Body of pancreas (tissue), 4 donors: Measurements from ENCODE around the gene FBLN5. TPM values are rescaled to one million over a fixed set of nuclear protein-coding genes. Genes with fewer than 3 reads are reported as not detected.

ENCODE experiments used
- ATAC-seq: fragments of 150-250 bp; one replicate; pipeline ENCODE4 v1.9.1; 2016
- DNase-seq, 4 donors: peaks; one replicate each; pipeline ENCODE4 v3.0.0-alpha.2; 2019
- H3K27ac ChIP-seq, 4 donors: fragments of 200-600 bp; sonication (generic); 1 replicate in 3 of 4; 2 replicates in 1 of 4; pipeline versions ENCODE4 v1.5.1 to v1.6.1; 2016 to 2019; ENCODE audit warnings: mild to moderate bottlenecking in 1 of 4, mixed read lengths in 1 of 4, moderate library complexity in 1 of 4
- H3K27me3 ChIP-seq, 2 donors: fragments of 200-600 bp; sonication (generic); one replicate each; pipeline ENCODE4 v1.6.0; 2016; ENCODE audit warnings: mild to moderate bottlenecking in 1 of 2
- H3K36me3 ChIP-seq, 2 donors: fragments of 200-600 bp; sonication (generic); replicated peaks in 1 of 2; 2 replicates each; pipeline ENCODE4 v1.5.1; 2016; ENCODE audit warnings: low read depth in 2 of 2; ENCODE audit not compliant: insufficient read depth in 1 of 2
- H3K4me1 ChIP-seq: fragments of 200-600 bp; sonication (generic); one replicate; pipeline ENCODE4 v1.6.0; 2016
- H3K4me3 ChIP-seq, 2 donors: fragments of 200-600 bp; sonication (generic); 1 replicate in 1 of 2; 2 replicates in 1 of 2; pipeline ENCODE4 v1.5.1; 2016 to 2019
- H3K9me3 ChIP-seq, 3 donors: fragments of 200-600 bp; sonication (generic); 1 replicate in 2 of 3; 2 replicates in 1 of 3; pipeline ENCODE4 v1.5.1; 2016
- CTCF ChIP-seq, 7 experiments: fragments of 450-650 bp in 4 of 7; fragments of 200-600 bp in 3 of 7; sonication (generic) in 3 of 7; IDR thresholded peaks; one replicate each; pipeline ENCODE4 v1.5.1; 2016 to 2019; ENCODE audit warnings: antibody characterized with exemption in 7 of 7
- POLR2A ChIP-seq, 3 donors: fragments of 450-650 bp; IDR thresholded peaks; one replicate each; pipeline ENCODE4 v1.6.1; 2016; ENCODE audit warnings: antibody characterized with exemption in 3 of 3, mild to moderate bottlenecking in 2 of 3
- WGBS, 2 donors: methylation state at CpG; one replicate each; pipeline ENCODE4 v1.1.5; 2017; 5-methylcytosine and 5-hydroxymethylcytosine counted together
- intact Hi-C: fragments of 100-400 bp; cut with DNase I; formaldehyde crosslinking; loops from one replicate; pipeline ENCODE4 v1.15.1; 2023
- total RNA-seq, 2 donors: library from RNA; depleted of rRNA; stranded (reverse); fragments of >200 nt; gene quantifications; one replicate each; pipeline ENCODE4 v1.1.0, GENCODE V29; 2016

The FBLN5 gene
- total RNA-seq, 2 donors from 2014 or later: 52.1 to 129 TPM

- 63 to 80% methylated on average over 6 of the region's 6 CpGs for WGBS, 2 donors
- no peaks in the 10 kb centered on the region for H3K27me3 ChIP-seq
- DNase-seq: no peak
- H3K27ac ChIP-seq: no peak overlapping the region
- peaks cover 56% of the 10 kb centered on the region for H3K4me1 ChIP-seq
- H3K9me3 ChIP-seq: no peaks in the 10 kb centered on the region
- TF ChIP-seq CTCF (IDR thresholded peaks at IDR 0.05) (no peak), POLR2A (IDR thresholded peaks at IDR 0.05) (no peak)
- no peak for ATAC-seq
- H3K36me3 ChIP-seq: no peaks in the 10 kb centered on the region
- no peak overlapping the region for H3K4me3 ChIP-seq
- intact Hi-C loops: no loop called here
Observed at GRCh38 chr14:91879196-91879595, 68.3 kb downstream of the FBLN5 start.

- no peak for ATAC-seq
- intact Hi-C loops: no loop called here
- Histone ChIP-seq H3K4me1 (peaks cover 65% of the 10 kb centered on the region), H3K36me3 (no peaks in the 10 kb centered on the region), H3K27me3 (no peaks in the 10 kb centered on the region), H3K9me3 (no peaks in the 10 kb centered on the region), H3K27ac (no peak overlapping the region), H3K4me3 (no peak overlapping the region)
- no peak for TF ChIP-seq POLR2A (IDR thresholded peaks at IDR 0.05)
- TF ChIP-seq CTCF (IDR thresholded peaks at IDR 0.05): no peak
- WGBS, 2 donors: 97 to 99% methylated on average over 5 of the region's 5 CpGs
- DNase-seq: no peak
Observed at GRCh38 chr14:91878274-91878673, 69.2 kb downstream of the FBLN5 start.

GRCh38 chr14:91877376-91877915, 70.0 kb downstream of the FBLN5 start:
- 84 to 86% methylated on average over 13 of the region's 13 CpGs for WGBS, 2 donors
- TF ChIP-seq POLR2A (IDR thresholded peaks at IDR 0.05): no peak
- TF ChIP-seq CTCF (IDR thresholded peaks at IDR 0.05): no peak
- Histone ChIP-seq H3K27ac (no peak overlapping the region), H3K4me1 (peaks cover 73% of the 10 kb centered on the region), H3K4me3 (no peak overlapping the region), H3K9me3 (no peaks in the 10 kb centered on the region), H3K27me3 (no peaks in the 10 kb centered on the region), H3K36me3 (no peaks in the 10 kb centered on the region)
- no peak for DNase-seq
- intact Hi-C loops: no loop called here
- ATAC-seq: no peak

GRCh38 chr14:91876492-91876891, 71.0 kb downstream of the FBLN5 start:
- ATAC-seq (no peak), DNase-seq (peak in 1 of 4 donors; percentile 52)
- Histone ChIP-seq H3K36me3 (no peaks in the 10 kb centered on the region), H3K4me1 (peaks cover 83% of the 10 kb centered on the region), H3K4me3 (no peak overlapping the region), H3K9me3 (no peaks in the 10 kb centered on the region), H3K27me3 (no peaks in the 10 kb centered on the region), H3K27ac (peak overlapping the region in 3 of 4 donors; percentile 85 to 97 (median 97))
- intact Hi-C loops: no loop called here
- peak in 2 of 7 experiments; percentile 23 to 28 for TF ChIP-seq CTCF (IDR thresholded peaks at IDR 0.05)
- no peak for TF ChIP-seq POLR2A (IDR thresholded peaks at IDR 0.05)
- WGBS, 2 donors: 55 to 67% methylated on average over 6 of the region's 6 CpGs
